ENCODE measurements around the gene AKT3.

DNA sequence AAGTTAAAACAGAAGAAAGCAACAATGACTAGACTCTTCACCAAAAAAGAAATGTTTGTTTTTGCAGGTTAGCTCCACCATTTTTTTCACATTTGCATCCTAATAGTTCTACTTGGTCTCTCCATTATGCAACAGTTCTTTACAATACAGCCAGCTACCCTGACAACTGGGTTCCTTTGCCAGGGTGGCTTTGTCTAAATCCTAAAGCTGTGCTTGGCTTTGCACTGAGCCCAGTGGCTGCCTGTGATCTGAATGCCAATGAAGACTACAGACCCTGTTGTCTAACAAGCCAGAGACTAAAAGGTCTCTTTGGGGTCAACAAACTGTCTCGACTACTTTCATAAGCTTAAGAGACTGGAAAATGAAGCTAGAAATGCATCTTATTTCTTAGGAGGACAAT, 112.0 kb downstream of the AKT3 start:
- no peak for TF ChIP-seq POLR2A (IDR thresholded peaks at IDR 0.05)
- TF ChIP-seq, protein P1, sequence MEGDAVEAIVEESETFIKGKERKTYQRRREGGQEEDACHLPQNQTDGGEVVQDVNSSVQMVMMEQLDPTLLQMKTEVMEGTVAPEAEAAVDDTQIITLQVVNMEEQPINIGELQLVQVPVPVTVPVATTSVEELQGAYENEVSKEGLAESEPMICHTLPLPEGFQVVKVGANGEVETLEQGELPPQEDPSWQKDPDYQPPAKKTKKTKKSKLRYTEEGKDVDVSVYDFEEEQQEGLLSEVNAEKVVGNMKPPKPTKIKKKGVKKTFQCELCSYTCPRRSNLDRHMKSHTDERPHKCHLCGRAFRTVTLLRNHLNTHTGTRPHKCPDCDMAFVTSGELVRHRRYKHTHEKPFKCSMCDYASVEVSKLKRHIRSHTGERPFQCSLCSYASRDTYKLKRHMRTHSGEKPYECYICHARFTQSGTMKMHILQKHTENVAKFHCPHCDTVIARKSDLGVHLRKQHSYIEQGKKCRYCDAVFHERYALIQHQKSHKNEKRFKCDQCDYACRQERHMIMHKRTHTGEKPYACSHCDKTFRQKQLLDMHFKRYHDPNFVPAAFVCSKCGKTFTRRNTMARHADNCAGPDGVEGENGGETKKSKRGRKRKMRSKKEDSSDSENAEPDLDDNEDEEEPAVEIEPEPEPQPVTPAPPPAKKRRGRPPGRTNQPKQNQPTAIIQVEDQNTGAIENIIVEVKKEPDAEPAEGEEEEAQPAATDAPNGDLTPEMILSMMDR (IDR thresholded peaks at IDR 0.05): no peak
